H1 (cell line): ENCODE results near the gene MVP. TPM values are rescaled to one million over a fixed set of nuclear protein-coding genes. Genes with fewer than 3 reads are reported as not detected.
"Not testable (repeated sequence)": the region's sequence is repeated elsewhere in the genome, so short reads cannot be mapped to it uniquely, and the experiment has no call there.

Source experiments
- CTCF ChIA-PET: fragments of 300-600 bp; sonication (Branson Sonifier 250); formaldehyde crosslinking; loops from one replicate; lab custom pipeline; 2021; ENCODE audit not compliant: partially characterized antibody; lab: Charles Lee
- POLR2A ChIA-PET: fragments of 300-600 bp; sonication (Branson Sonifier 250); formaldehyde crosslinking; loops from one replicate; lab custom pipeline; 2021; ENCODE audit warnings: inconsistent platforms; ENCODE audit not compliant: partially characterized antibody; lab: Charles Lee
- DNase-seq, 2 experiments: peaks; one replicate each; pipeline versions ENCODE4 v3.0.0 to v3.0.0-alpha.2; 2010 to 2022; ENCODE audit warnings: low spot score in 2 of 2, low read depth in 1 of 2, mixed read lengths in 1 of 2
- FAIRE-seq: peaks from 2 replicates; lab custom pipeline; 2011; peaks lifted over from hg19 to GRCh38; lab: Jason Lieb, UNC
- H2AFZ ChIP-seq: 2 replicates; pipeline ENCODE4 v1.8.1; 2012; ENCODE audit warnings: low read length, inconsistent platforms
- H2AK5ac ChIP-seq: 2 replicates; pipeline ENCODE4 v1.6.1; 2013; ENCODE audit warnings: low read depth, low read length
- H2BK120ac ChIP-seq: replicated peaks from 2 replicates; pipeline ENCODE3; 2013; ENCODE audit warnings: low read depth, low read length, inconsistent platforms
- H2BK12ac ChIP-seq: 2 replicates; pipeline ENCODE4 v1.6.1; 2013; ENCODE audit warnings: low read depth, low read length
- H2BK15ac ChIP-seq: 2 replicates; pipeline ENCODE4 v1.6.1; 2013; ENCODE audit warnings: low read length
- H2BK20ac ChIP-seq: 2 replicates; pipeline ENCODE4 v1.6.1; 2013; ENCODE audit warnings: low read length
- H2BK5ac ChIP-seq: 2 replicates; pipeline ENCODE4 v1.6.1; 2013; ENCODE audit warnings: low read depth, low read length
- H3K14ac ChIP-seq: 2 replicates; pipeline ENCODE4 v1.6.1; 2013; ENCODE audit warnings: inconsistent platforms; ENCODE audit not compliant: insufficient read length
- H3K18ac ChIP-seq: 2 replicates; pipeline ENCODE4 v1.6.1; 2013; ENCODE audit warnings: low read length; ENCODE audit errors: extremely low read depth
- H3K23ac ChIP-seq: 2 replicates; pipeline ENCODE4 v1.6.1; 2013; ENCODE audit warnings: inconsistent platforms; ENCODE audit not compliant: insufficient read length
- H3K23me2 ChIP-seq: 2 replicates; pipeline ENCODE4 v1.6.1; 2013; ENCODE audit warnings: low read depth, low read length
- H3K27ac ChIP-seq: 2 replicates; pipeline ENCODE4 v1.6.1; 2011; ENCODE audit warnings: low read depth, low read length, inconsistent platforms
- H3K27me3 ChIP-seq, 4 experiments: replicated peaks in 1 of 4; 1 replicate in 1 of 4; 2 replicates in 3 of 4; pipeline versions ENCODE4 v1.6.1 to v1.8.1; 2011 to 2013; ENCODE audit warnings: low read length in 3 of 4, mild to moderate bottlenecking in 3 of 4, inconsistent platforms in 2 of 4, mixed read lengths in 2 of 4, moderate library complexity in 1 of 4; ENCODE audit not compliant: control insufficient read depth in 3 of 4, insufficient read depth in 3 of 4; ENCODE audit errors: extremely low read depth in 1 of 4
- H3K36me3 ChIP-seq, 4 experiments: 2 replicates each; pipeline versions ENCODE4 v1.6.1 to v1.8.1; 2011 to 2013; ENCODE audit warnings: mild to moderate bottlenecking in 4 of 4, low read length in 3 of 4, moderate library complexity in 2 of 4, control low read depth in 1 of 4, inconsistent platforms in 1 of 4; ENCODE audit not compliant: insufficient read depth in 4 of 4, control insufficient read depth in 2 of 4
- H3K4ac ChIP-seq: replicated peaks from 2 replicates; pipeline ENCODE3; 2013; ENCODE audit warnings: low read length, low read depth, mixed read lengths, inconsistent platforms; ENCODE audit not compliant: insufficient read length
- H3K4me1 ChIP-seq, 4 experiments: replicated peaks in 1 of 4; 1 replicate in 1 of 4; 2 replicates in 3 of 4; pipeline versions ENCODE4 v1.6.1 to v1.8.1; 2011 to 2013; ENCODE audit warnings: low read length in 3 of 4, inconsistent platforms in 2 of 4, mixed read lengths in 1 of 4; ENCODE audit not compliant: insufficient read depth in 4 of 4, control insufficient read depth in 3 of 4
- H3K4me2 ChIP-seq, 2 experiments: 2 replicates each; pipeline versions ENCODE4 v1.6.1 to v1.8.1; 2011 to 2013; ENCODE audit warnings: low read depth in 2 of 2, low read length in 2 of 2, control low read depth in 1 of 2, inconsistent platforms in 1 of 2, mild to moderate bottlenecking in 1 of 2; ENCODE audit not compliant: insufficient read depth in 1 of 2
- H3K4me3 ChIP-seq, 4 experiments: fragments of 200-600, 300-600 bp in 1 of 4; sonication (generic), shearing (Covaris generic), sonication (Bioruptor Twin) in 1 of 4; 2 replicates each; pipeline versions ENCODE4 v1.5.1 to v1.8.1; 2011 to 2016; ENCODE audit warnings: low read length in 4 of 4, low read depth in 3 of 4, control low read depth in 2 of 4, inconsistent platforms in 2 of 4, mild to moderate bottlenecking in 2 of 4, mixed read lengths in 1 of 4, moderate library complexity in 1 of 4; ENCODE audit not compliant: insufficient read depth in 2 of 4; ENCODE audit errors: extremely low read depth in 1 of 4
- H3K56ac ChIP-seq: replicated peaks from 2 replicates; pipeline ENCODE3; 2013; ENCODE audit warnings: low read depth, mild to moderate bottlenecking, mixed read lengths, low read length, inconsistent platforms; ENCODE audit not compliant: insufficient read length
- H3K79me1 ChIP-seq: 2 replicates; pipeline ENCODE4 v1.6.1; 2013; ENCODE audit warnings: low read depth, low read length, control low read depth
- H3K79me2 ChIP-seq, 2 experiments: 2 replicates each; pipeline versions ENCODE4 v1.6.1 to v1.8.1; 2012 to 2013; ENCODE audit warnings: low read length in 2 of 2, mild to moderate bottlenecking in 2 of 2, inconsistent platforms in 1 of 2; ENCODE audit not compliant: insufficient read depth in 2 of 2, control insufficient read depth in 1 of 2
- H3K9ac ChIP-seq, 4 experiments: replicated peaks in 1 of 4; 1 replicate in 1 of 4; 2 replicates in 3 of 4; pipeline versions ENCODE4 v1.6.1 to v1.8.1; 2011 to 2013; ENCODE audit warnings: low read depth in 3 of 4, low read length in 3 of 4, control low read depth in 2 of 4, mild to moderate bottlenecking in 2 of 4, moderate library complexity in 2 of 4, inconsistent platforms in 1 of 4; ENCODE audit errors: extremely low read depth in 1 of 4
- H3K9me3 ChIP-seq, 2 experiments: 2 replicates each; pipeline versions ENCODE4 v1.6.1 to v1.8.1; 2012 to 2013; ENCODE audit warnings: mild to moderate bottlenecking in 2 of 2, moderate library complexity in 2 of 2, control low read depth in 1 of 2, inconsistent platforms in 1 of 2, low read depth in 1 of 2, low read length in 1 of 2, mixed read lengths in 1 of 2; ENCODE audit not compliant: insufficient read depth in 2 of 2
- H4K20me1 ChIP-seq, 2 experiments: replicated peaks in 1 of 2; 2 replicates each; pipeline versions ENCODE3 to v1.8.1; 2011 to 2013; ENCODE audit warnings: inconsistent platforms in 2 of 2, low read length in 2 of 2, mild to moderate bottlenecking in 1 of 2; ENCODE audit not compliant: insufficient read depth in 2 of 2, control insufficient read depth in 1 of 2
- H4K5ac ChIP-seq: 2 replicates; pipeline ENCODE4 v1.6.1; 2013; ENCODE audit warnings: low read length, low read depth, mixed read lengths, inconsistent platforms; ENCODE audit not compliant: insufficient read length
- H4K8ac ChIP-seq: 2 replicates; pipeline ENCODE4 v1.8.0; 2013; ENCODE audit warnings: mild to moderate bottlenecking, moderate library complexity, low read length, inconsistent platforms; ENCODE audit not compliant: insufficient read depth; ENCODE audit errors: extremely low read depth
- H4K91ac ChIP-seq: replicated peaks from 2 replicates; pipeline ENCODE3; 2013; ENCODE audit warnings: low read length, mixed read lengths, inconsistent platforms; ENCODE audit not compliant: insufficient read length
- ATF3 ChIP-seq: IDR thresholded peaks from 2 replicates; pipeline ENCODE4 v1.6.1; 2011; ENCODE audit warnings: low read depth, mild to moderate bottlenecking, low read length; ENCODE audit not compliant: insufficient read depth
- CHD2 ChIP-seq: IDR thresholded peaks from 2 replicates; pipeline ENCODE4 v1.6.1; 2012; ENCODE audit warnings: low read length, improper control_type of control experiment
- TAF1 ChIP-seq: IDR thresholded peaks from 2 replicates; pipeline ENCODE4 v1.6.1; 2011; ENCODE audit warnings: mild to moderate bottlenecking, low read depth, low read length
- WGBS, 2 experiments: shearing (Covaris generic) in 1 of 2; methylation state at CpG; one replicate each; pipeline versions ENCODE4 v1.1.6 to v1.1.7; 2013 to 2015; ENCODE audit warnings: low lambda C conversion rate in 2 of 2, mixed read lengths in 2 of 2, inconsistent platforms in 1 of 2, low coverage in 1 of 2, missing lambda C conversion rate in 1 of 2; ENCODE audit not compliant: insufficient replicate concordance in 2 of 2, insufficient coverage in 1 of 2, insufficient read length in 1 of 2; ENCODE audit errors: extremely low coverage in 1 of 2, missing lambda C conversion rate in 1 of 2; 5-methylcytosine and 5-hydroxymethylcytosine counted together
- polyA plus RNA-seq, 7 experiments: library from polyadenylated mRNA; depleted of rRNA in 3 of 7; stranded (reverse) in 5 of 7; unstranded in 2 of 7; fragments of >200 nt in 5 of 7; fragments of 200-250 nt in 2 of 7; gene quantifications; 1 replicate in 5 of 7; 2 replicates in 1 of 7; 4 replicates in 1 of 7; pipeline versions ENCODE4 v1.2.1 to v1.2.3, GENCODE V29; 2011 to 2013; ENCODE audit warnings: missing spikeins in 2 of 7, mixed read lengths in 2 of 7
- total RNA-seq: library from RNA; stranded (reverse); fragmentation: NEBNext Ultra II Directional; extraction: Animal tissue kit (Norgen Biotek cat#: 25700); gene quantifications from 2 replicates; pipeline ENCODE4 v1.2.1, GENCODE V29; 2021

Gene MVP
- total and polyA plus RNA-seq, 2 of the 8 experiments (the other 6 are each of a cell fraction or from before 2014, with no cell fraction given) = 1.9 TPM

- TF ChIP-seq TAF1 (no peak), CHD2 (no peak), ATF3 (no peak)
Observed at GRCh38 chr16:29791845-29792807, 28.1 kb upstream of the MVP start (continued).

GRCh38 chr16:29793153-29793552, 27.1 kb upstream of the MVP start:
- not testable (repeated sequence) for H3K56ac ChIP-seq, H3K4me2 ChIP-seq, H4K5ac ChIP-seq, H3K27me3 ChIP-seq, H3K9me3 ChIP-seq, H3K27ac ChIP-seq, H2BK12ac ChIP-seq, H2BK5ac ChIP-seq, H2BK15ac ChIP-seq, FAIRE-seq, DNase-seq, H3K23ac ChIP-seq, H3K9ac ChIP-seq, H3K18ac ChIP-seq, H3K14ac ChIP-seq, H4K91ac ChIP-seq, H2BK120ac ChIP-seq, H3K4me3 ChIP-seq, H2AFZ ChIP-seq, H3K4ac ChIP-seq, H2BK20ac ChIP-seq, H2AK5ac ChIP-seq, H4K8ac ChIP-seq
- peaks cover 3 to 19% of the 10 kb centered on the region in 2 experiments for H4K20me1 ChIP-seq
- ChIA-PET POLR2A (interaction anchor here (0.6 to 4.3 kb wide), 8 partner anchors 11 to 642 kb away, joined by 3 to 25 read pairs (median 4); partner anchors contain the start of genes MAZ and PAGR1), CTCF (interaction anchor here (1.2 to 1.5 kb wide), 5 partner anchors 11 to 213 kb away, joined by 3 to 4 read pairs (median 3); partner anchors contain the start of gene PAGR1)
- H3K79me2 ChIP-seq = peaks cover 28 to 58% of the 10 kb centered on the region in 2 experiments
- 96% methylated on average over 18 of the region's 18 CpGs; no CpG with 5 or more reads in 1 of the 2 experiments for WGBS, 2 experiments
- H3K23me2 ChIP-seq = peaks cover 14% of the 10 kb centered on the region
- H3K36me3 ChIP-seq = peaks cover 15 to 29% (median 20%) of the 10 kb centered on the region in 4 experiments
- peaks cover 12% of the 10 kb centered on the region; the same call in 1 of the 2 replicates for H3K79me1 ChIP-seq
- H3K4me1 ChIP-seq = peaks cover 0 to 13% (median 5%) of the 10 kb centered on the region in 4 experiments; a peak in 6 of 7 replicates
